B cell (primary cell): Measurements from ENCODE around the gene FKRP. TPM values are rescaled to one million over a fixed set of nuclear protein-coding genes. Genes with fewer than 3 reads are reported as not detected.

Source experiments
- ATAC-seq: fragments of 200-7000 bp; cut with Tn5 transposase; one replicate; pipeline ENCODE4 v1.10.0; 2021; ENCODE audit warnings: low read depth, mild to moderate bottlenecking, moderate number of reproducible peaks, moderate library complexity
- CTCF ChIA-PET: fragments of 350-600 bp; sonication (Branson Sonifier 250); formaldehyde crosslinking; loops from one replicate; lab custom pipeline; 2021; ENCODE audit warnings: antibody characterized with exemption, inconsistent platforms; lab: Charles Lee
- POLR2A ChIA-PET: fragments of 350-600 bp; sonication (Branson Sonifier 250); formaldehyde crosslinking; loops from one replicate; lab custom pipeline; 2021; ENCODE audit warnings: antibody characterized with exemption; lab: Charles Lee
- DNase-seq: peaks from one replicate; pipeline ENCODE4 v3.0.0; 2013
- H2AFZ ChIP-seq: 2 replicates; pipeline ENCODE4 v1.6.1; 2012; ENCODE audit warnings: mild to moderate bottlenecking, low read depth, low read length; ENCODE audit not compliant: insufficient read depth, poor library complexity, severe bottlenecking
- H3K27ac ChIP-seq, 2 donors: 1 replicate in 1 of 2; 2 replicates in 1 of 2; pipeline ENCODE4 v1.5.1; 2012 to 2013; ENCODE audit warnings: low read length in 2 of 2, mild to moderate bottlenecking in 2 of 2, moderate library complexity in 1 of 2
- H3K27me3 ChIP-seq, 4 experiments: fragments of 200-600 bp in 1 of 4; sonication (generic) in 1 of 4; replicated peaks in 1 of 4; 1 replicate in 2 of 4; 2 replicates in 2 of 4; pipeline versions ENCODE4 v1.6.1 to v1.7.0; 2013 to 2016; ENCODE audit warnings: low read length in 3 of 4, mild to moderate bottlenecking in 2 of 4, mixed read lengths in 1 of 4, moderate library complexity in 1 of 4; ENCODE audit not compliant: insufficient read depth in 4 of 4, control insufficient read depth in 3 of 4; ENCODE audit errors: control extremely low read depth in 1 of 4
- H3K36me3 ChIP-seq, 2 experiments: replicated peaks in 1 of 2; 1 replicate in 1 of 2; 2 replicates in 1 of 2; pipeline versions ENCODE4 v1.6.1 to v1.7.1; 2013; ENCODE audit warnings: low read length in 1 of 2; ENCODE audit not compliant: insufficient read depth in 2 of 2, control insufficient read depth in 1 of 2; ENCODE audit errors: control extremely low read depth in 1 of 2, extremely low read depth in 1 of 2
- H3K4me1 ChIP-seq, 2 donors: fragments of 200-600 bp in 1 of 2; sonication (generic) in 1 of 2; 1 replicate in 1 of 2; 2 replicates in 1 of 2; pipeline versions ENCODE4 v1.5.1 to v1.6.1; 2013 to 2017; ENCODE audit warnings: low read length in 2 of 2; ENCODE audit not compliant: control insufficient read depth in 2 of 2, insufficient read depth in 2 of 2
- H3K4me2 ChIP-seq: replicated peaks from 2 replicates; pipeline ENCODE3; 2012; ENCODE audit warnings: mild to moderate bottlenecking, low read depth, low read length; ENCODE audit not compliant: poor library complexity, severe bottlenecking
- H3K4me3 ChIP-seq, 5 experiments: fragments of 200-600 bp in 1 of 5; sonication (generic) in 1 of 5; 1 replicate in 3 of 5; 2 replicates in 2 of 5; pipeline versions ENCODE4 v1.5.1 to v1.7.0; 2011 to 2016; ENCODE audit warnings: low read length in 4 of 5, mild to moderate bottlenecking in 4 of 5, low read depth in 2 of 5, control low read depth in 1 of 5, moderate library complexity in 1 of 5; ENCODE audit not compliant: insufficient read depth in 1 of 5; ENCODE audit errors: control extremely low read depth in 1 of 5, extremely low read depth in 1 of 5
- H3K79me2 ChIP-seq: fragments of 200-600 bp; sonication (generic); one replicate; pipeline ENCODE4 v1.6.0; 2016; ENCODE audit warnings: low read length; ENCODE audit not compliant: control insufficient read depth, insufficient read depth
- H3K9ac ChIP-seq: fragments of 200-600 bp; sonication (generic); 2 replicates; pipeline ENCODE4 v1.6.1; 2017; ENCODE audit warnings: mild to moderate bottlenecking, low read length, moderate library complexity
- H3K9me3 ChIP-seq, 3 donors: one replicate each; pipeline versions ENCODE4 v1.6.1 to v1.7.1; 2013; ENCODE audit warnings: low read length in 2 of 3; ENCODE audit not compliant: control insufficient read depth in 2 of 3, insufficient read depth in 1 of 3; ENCODE audit errors: control extremely low read depth in 1 of 3
- H4K20me1 ChIP-seq: 2 replicates; pipeline ENCODE4 v1.6.0; 2012; ENCODE audit warnings: mild to moderate bottlenecking, low read length; ENCODE audit not compliant: insufficient read depth, control insufficient read depth, poor library complexity, severe bottlenecking
- H3K27ac Mint-ChIP-seq: one replicate; pipeline ENCODE4 v1.8.0; 2021; ENCODE audit warnings: mixed read lengths
- H3K27me3 Mint-ChIP-seq: one replicate; pipeline ENCODE4 v1.8.0; 2021; ENCODE audit warnings: mixed read lengths
- H3K4me1 Mint-ChIP-seq: one replicate; pipeline ENCODE4 v1.8.0; 2021; ENCODE audit warnings: mixed read lengths
- H3K4me3 Mint-ChIP-seq: one replicate; pipeline ENCODE4 v1.8.0; 2021; ENCODE audit warnings: mixed read lengths
- H3K9me3 Mint-ChIP-seq: one replicate; pipeline ENCODE4 v1.8.0; 2022; ENCODE audit warnings: mixed read lengths; ENCODE audit not compliant: insufficient read depth
- EZH2 ChIP-seq: IDR thresholded peaks from 2 replicates; pipeline ENCODE4 v1.6.1; 2012; ENCODE audit warnings: borderline replicate concordance, low read depth, mild to moderate bottlenecking, moderate library complexity, low read length; ENCODE audit not compliant: insufficient read depth, poor library complexity, severe bottlenecking
- whole genome bisulfite sequencing: methylation state at CpG from one replicate; pipeline ENCODE4 v1.1.5; 2013; ENCODE audit warnings: missing lambda C conversion rate; ENCODE audit not compliant: insufficient coverage; 5-methylcytosine and 5-hydroxymethylcytosine counted together
- intact Hi-C: fragments of 100-400 bp; cut with micrococcal nuclease; formaldehyde crosslinking; loops from one replicate; pipeline ENCODE4 v1.10.0; 2022
- polyA plus RNA-seq: library from polyadenylated mRNA; depleted of rRNA; stranded (reverse); fragments of >200 nt; gene quantifications from 2 replicates; pipeline ENCODE4 v1.2.3, GENCODE V29; 2012
- total RNA-seq, 2 donors: library from RNA; stranded (reverse); fragments of 120-200 nt in 1 of 2; gene quantifications; 1 replicate in 1 of 2; 2 replicates in 1 of 2; pipeline versions ENCODE4 v1.2.3 to v1.2.4, GENCODE V29; 2013 to 2022
- TF ChIP-seq, protein P1 (sequence below): fragments of 200-600 bp; IDR thresholded peaks from one replicate; pipeline ENCODE4 v1.8.0; 2022; ENCODE audit warnings: antibody characterized with exemption, mild to moderate bottlenecking

Gene FKRP
- total and polyA plus RNA-seq, 2 donors (not counting 1 experiment from before 2014, with no cell fraction given), result 30.2 to 38.8 TPM

GRCh38 chr19:46787331-46788261 is 41.7 kb downstream of the FKRP start:
- TF ChIP-seq, protein P1, sequence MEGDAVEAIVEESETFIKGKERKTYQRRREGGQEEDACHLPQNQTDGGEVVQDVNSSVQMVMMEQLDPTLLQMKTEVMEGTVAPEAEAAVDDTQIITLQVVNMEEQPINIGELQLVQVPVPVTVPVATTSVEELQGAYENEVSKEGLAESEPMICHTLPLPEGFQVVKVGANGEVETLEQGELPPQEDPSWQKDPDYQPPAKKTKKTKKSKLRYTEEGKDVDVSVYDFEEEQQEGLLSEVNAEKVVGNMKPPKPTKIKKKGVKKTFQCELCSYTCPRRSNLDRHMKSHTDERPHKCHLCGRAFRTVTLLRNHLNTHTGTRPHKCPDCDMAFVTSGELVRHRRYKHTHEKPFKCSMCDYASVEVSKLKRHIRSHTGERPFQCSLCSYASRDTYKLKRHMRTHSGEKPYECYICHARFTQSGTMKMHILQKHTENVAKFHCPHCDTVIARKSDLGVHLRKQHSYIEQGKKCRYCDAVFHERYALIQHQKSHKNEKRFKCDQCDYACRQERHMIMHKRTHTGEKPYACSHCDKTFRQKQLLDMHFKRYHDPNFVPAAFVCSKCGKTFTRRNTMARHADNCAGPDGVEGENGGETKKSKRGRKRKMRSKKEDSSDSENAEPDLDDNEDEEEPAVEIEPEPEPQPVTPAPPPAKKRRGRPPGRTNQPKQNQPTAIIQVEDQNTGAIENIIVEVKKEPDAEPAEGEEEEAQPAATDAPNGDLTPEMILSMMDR, result no peak
- TF ChIP-seq EZH2, result no peak
- WGBS, result under 1% methylated on average over 80 of the region's 80 CpGs
- Histone ChIP-seq H2AFZ (peak overlapping the region; percentile 79), H4K20me1 (peaks cover 19% of the 10 kb centered on the region), H3K27ac (peak overlapping the region; percentile 47 to 58), H3K4me3 (peak overlapping the region; percentile 67 to 95 (median 79)), H3K36me3 (peaks cover 0 to 9% of the 10 kb centered on the region in 2 experiments), H3K27me3 (no peaks in the 10 kb centered on the region), H3K79me2 (peaks cover 49% of the 10 kb centered on the region), H3K4me1 (peaks cover 32 to 51% of the 10 kb centered on the region in 2 donors), H3K4me2 (peak overlapping the region; percentile 98), H3K9ac (peak overlapping the region; percentile 94), H3K9me3 (no peaks in the 10 kb centered on the region)
- Mint-ChIP-seq H3K27ac (peak overlapping the region; percentile 98), H3K27me3 (no peaks in the 10 kb centered on the region), H3K4me3 (peak overlapping the region; percentile 93), H3K9me3 (no peaks in the 10 kb centered on the region), H3K4me1 (peaks cover 57% of the 10 kb centered on the region)
- CTCF ChIA-PET, result interaction anchor here (0.6 to 4.5 kb wide), 13 partner anchors 11 to 204 kb away, joined by 3 to 27 read pairs (median 6); no protein-coding TSS in a partner anchor
- DNase-seq, result peak; percentile 62
- no peak for ATAC-seq
- intact Hi-C loops, result loop anchor here (1.0 to 5.0 kb wide), 8 partner anchors 34 to 485 kb away; partner anchors contain the start of genes DACT3, FKRP, INAFM1 and STRN4
- POLR2A ChIA-PET, result interaction anchor here (0.5 to 5.7 kb wide), 6 partner anchors 36 to 319 kb away, joined by 3 to 94 read pairs (median 4); no protein-coding TSS in a partner anchor
